B cell (primary cell): Measurements from ENCODE around the gene DSP.

Experiments
- CTCF ChIP-seq: fragments of 200-600 bp; IDR thresholded peaks from one replicate; pipeline ENCODE4 v1.8.0; 2022; ENCODE audit warnings: antibody characterized with exemption, mild to moderate bottlenecking
- EZH2 ChIP-seq: IDR thresholded peaks from 2 replicates; pipeline ENCODE4 v1.6.1; 2012; ENCODE audit warnings: borderline replicate concordance, low read depth, mild to moderate bottlenecking, moderate library complexity, low read length; ENCODE audit not compliant: insufficient read depth, poor library complexity, severe bottlenecking

GRCh38 chr6:7633361-7633760 is 91.9 kb downstream of the DSP start:
- TF ChIP-seq CTCF, result no peak
- TF ChIP-seq EZH2, result no peak
